SU-DHL-6 (cell line): Measurements from ENCODE around the gene APOL1.

Source experiments
- H2AFZ ChIP-seq: fragments of 200-600 bp; sonication (generic); 2 replicates; pipeline ENCODE4 v1.6.1; 2014; ENCODE audit warnings: low read depth, mild to moderate bottlenecking, moderate library complexity, mixed read lengths, antibody characterized with exemption, low read length; ENCODE audit not compliant: severe bottlenecking
- H3F3A ChIP-seq: fragments of 200-600 bp; shearing (Covaris generic); 2 replicates; pipeline ENCODE4 v1.6.0; 2016; ENCODE audit warnings: antibody characterized with exemption, mild to moderate bottlenecking; ENCODE audit not compliant: insufficient read depth
- H3K27ac ChIP-seq: fragments of 200-600 bp; sonication (generic); 2 replicates; pipeline ENCODE4 v1.5.1; 2016; ENCODE audit warnings: low read depth, mild to moderate bottlenecking, low read length, moderate library complexity, mixed read lengths
- H3K27me3 ChIP-seq: fragments of 200-600 bp; sonication (generic), shearing (Covaris generic); 2 replicates; pipeline ENCODE4 v1.6.0; 2014; ENCODE audit warnings: mild to moderate bottlenecking, low read length
- H3K36me3 ChIP-seq: fragments of 200-600 bp; sonication (generic); 2 replicates; pipeline ENCODE4 v1.6.1; 2014; ENCODE audit warnings: mild to moderate bottlenecking, low read length, mixed read lengths
- H3K4me2 ChIP-seq: fragments of 300-600, 200-600 bp; shearing (Covaris generic), sonication (generic); 2 replicates; pipeline ENCODE4 v1.6.0; 2014; ENCODE audit warnings: low read length, low read depth, mild to moderate bottlenecking; ENCODE audit not compliant: poor library complexity, severe bottlenecking
- H3K4me3 ChIP-seq: fragments of 200-600 bp; sonication (generic); 2 replicates; pipeline ENCODE4 v1.5.1; 2014; ENCODE audit warnings: antibody characterized with exemption, low read length, mild to moderate bottlenecking, mixed read lengths; ENCODE audit not compliant: insufficient read depth, poor library complexity, severe bottlenecking
- H3K79me2 ChIP-seq: fragments of 200-600 bp; sonication (generic); 2 replicates; pipeline ENCODE4 v1.6.1; 2014; ENCODE audit warnings: mild to moderate bottlenecking, low read length, moderate library complexity; ENCODE audit not compliant: insufficient read depth
- H3K9ac ChIP-seq: fragments of 200-600 bp; sonication (generic); 2 replicates; pipeline ENCODE4 v1.7.0; 2014; ENCODE audit warnings: mild to moderate bottlenecking, low read length
- H3K9me2 ChIP-seq: fragments of 200-600 bp; sonication (generic); replicated peaks from 2 replicates; pipeline ENCODE4 v1.6.1; 2014; ENCODE audit warnings: low read length; ENCODE audit not compliant: insufficient read depth
- H3K9me3 ChIP-seq: fragments of 200-600 bp; sonication (generic); 2 replicates; pipeline ENCODE4 v1.6.1; 2014; ENCODE audit warnings: low read length, mixed read lengths; ENCODE audit not compliant: insufficient read depth
- H4K20me1 ChIP-seq: fragments of 200-600 bp; sonication (generic); 2 replicates; pipeline ENCODE4 v1.6.1; 2014; ENCODE audit warnings: low read depth, mild to moderate bottlenecking, antibody characterized with exemption, low read length, moderate library complexity, mixed read lengths
- CTCF ChIP-seq: fragments of 200-600 bp; sonication (generic); IDR thresholded peaks from one replicate; pipeline ENCODE4 v1.5.1; 2017; ENCODE audit warnings: antibody characterized with exemption, mild to moderate bottlenecking, low read length, moderate library complexity; ENCODE audit not compliant: insufficient read depth, poor library complexity, severe bottlenecking
- EZH2phosphoT487 ChIP-seq: fragments of 200-600 bp; sonication (generic), shearing (Covaris generic); conservative IDR thresholded peaks from 2 replicates; pipeline ENCODE4 v1.6.1; 2018; ENCODE audit warnings: mild to moderate bottlenecking, antibody characterized with exemption, low read length, moderate library complexity, mixed read lengths

The APOL1 gene

GRCh38 chr22:36215981-36216380 lies 37.0 kb upstream of the APOL1 start:
- TF ChIP-seq CTCF = no peak
- TF ChIP-seq EZH2phosphoT487 = no peak
- Histone ChIP-seq H3K27me3 (no peaks in the 10 kb centered on the region), H3K4me3 (no peak overlapping the region), H3K9me2 (no peaks in the 10 kb centered on the region), H3K9ac (no peak overlapping the region), H3K36me3 (no peaks in the 10 kb centered on the region), H2AFZ (no peak overlapping the region), H4K20me1 (no peaks in the 10 kb centered on the region), H3F3A (no peaks in the 10 kb centered on the region), H3K27ac (no peak overlapping the region), H3K9me3 (no peaks in the 10 kb centered on the region), H3K4me2 (no peak overlapping the region), H3K79me2 (no peaks in the 10 kb centered on the region)

- Histone ChIP-seq H3K79me2 (no peaks in the 10 kb centered on the region), H3K4me3 (no peak overlapping the region), H3K27ac (no peak overlapping the region), H3K9me2 (no peaks in the 10 kb centered on the region), H3F3A (no peaks in the 10 kb centered on the region), H3K9ac (no peak overlapping the region), H4K20me1 (no peaks in the 10 kb centered on the region), H3K27me3 (no peaks in the 10 kb centered on the region), H3K4me2 (no peak overlapping the region), H3K36me3 (no peaks in the 10 kb centered on the region), H2AFZ (no peak overlapping the region), H3K9me3 (no peaks in the 10 kb centered on the region)
- TF ChIP-seq EZH2phosphoT487 = no peak
- TF ChIP-seq CTCF = no peak
Observed at GRCh38 chr22:36218648-36219193, 34.2 kb upstream of the APOL1 start.

- Histone ChIP-seq H2AFZ (no peak overlapping the region), H3K9me3 (no peaks in the 10 kb centered on the region), H3K36me3 (no peaks in the 10 kb centered on the region), H3K27ac (no peak overlapping the region), H3K79me2 (no peaks in the 10 kb centered on the region), H3F3A (no peaks in the 10 kb centered on the region), H3K4me2 (no peak overlapping the region), H3K9ac (no peak overlapping the region), H3K4me3 (no peak overlapping the region), H3K27me3 (no peaks in the 10 kb centered on the region), H3K9me2 (no peaks in the 10 kb centered on the region), H4K20me1 (no peaks in the 10 kb centered on the region)
- no peak for TF ChIP-seq EZH2phosphoT487
- TF ChIP-seq CTCF = no peak
Observed at GRCh38 chr22:36220451-36220921, 32.4 kb upstream of the APOL1 start.
